Psoas muscle (tissue), 8 donors: Measurements from ENCODE around the gene GPR150. TPM values are rescaled to one million over a fixed set of nuclear protein-coding genes. Genes with fewer than 3 reads are reported as not detected.

Source experiments
- ATAC-seq, 4 donors: fragments of 200-7000 bp; cut with Tn5 transposase; one replicate each; pipeline ENCODE4 v1.9.1; 2020; ENCODE audit warnings: moderate library complexity in 3 of 4, mild to moderate bottlenecking in 2 of 4
- DNase-seq, 2 donors: peaks; one replicate each; pipeline ENCODE4 v3.0.0-alpha.2; 2020
- H3K27ac ChIP-seq: fragments of 200-600 bp; one replicate; pipeline ENCODE4 v1.8.0; 2022
- H3K27me3 ChIP-seq, 3 donors: fragments of 200-600 bp in 1 of 3; one replicate each; pipeline versions ENCODE4 v1.6.1 to v1.8.0; 2013 to 2022; ENCODE audit warnings: low read length in 2 of 3, mild to moderate bottlenecking in 2 of 3, moderate library complexity in 1 of 3; ENCODE audit not compliant: insufficient read depth in 3 of 3
- H3K36me3 ChIP-seq, 2 donors: fragments of 200-600 bp in 1 of 2; one replicate each; pipeline versions ENCODE4 v1.6.1 to v1.8.0; 2013 to 2022; ENCODE audit warnings: low read depth in 1 of 2, mild to moderate bottlenecking in 1 of 2, moderate library complexity in 1 of 2; ENCODE audit not compliant: insufficient read depth in 1 of 2
- H3K4me1 ChIP-seq: fragments of 200-600 bp; one replicate; pipeline ENCODE4 v1.8.0; 2022
- H3K4me3 ChIP-seq: fragments of 200-600 bp; one replicate; pipeline ENCODE4 v1.8.0; 2022; ENCODE audit warnings: mild to moderate bottlenecking
- H3K9me3 ChIP-seq: fragments of 200-600 bp; one replicate; pipeline ENCODE4 v1.8.0; 2022
- CTCF ChIP-seq: fragments of 200-600 bp; IDR thresholded peaks from one replicate; pipeline ENCODE4 v1.8.0; 2022; ENCODE audit warnings: antibody characterized with exemption
- WGBS, 3 donors: extraction: QIAGEN DNeasy Blood & Tissue Kit; methylation state at CpG; one replicate each; pipeline versions ENCODE4 v1.1.6 to v1.1.7; 2013; 5-methylcytosine and 5-hydroxymethylcytosine counted together
- intact Hi-C, 2 donors: fragments of 100-400 bp; cut with DNase I; formaldehyde crosslinking; loops; one replicate each; pipeline versions ENCODE4 v1.11.0 to v1.14.2; 2022
- polyA plus RNA-seq, 3 donors: library from polyadenylated mRNA; stranded (reverse); fragments of 200-250 nt; gene quantifications; one replicate each; pipeline ENCODE4 v1.2.3, GENCODE V29; 2013
- total RNA-seq, 4 donors: library from RNA; stranded (reverse); fragmentation: NEBNext Ultra II Directional in 2 of 4; extraction: Animal tissue kit (Norgen Biotek cat#: 25700) in 2 of 4; gene quantifications; one replicate each; pipeline versions ENCODE4 v1.2.1 to v1.2.4, GENCODE V29; 2021 to 2023
- donor health status: healthy with polysubstance abuse.
- donor health status: DM: no; HTN: no; CAD: no; lungs with moderate emphysema.
- donor health status: Bipolar disorder and iron deficiency.
- donor health status: healthy.
- donor health status: DM: yes; HTN: yes; CAD: no.
- donor health status: DM: no; HTN: no; CAD: no.
- donor health status: DM: no; HTN: no; CAD: no.
- donor health status: DM: yes; HTN: yes; CAD: no.

GPR150 gene
- total and polyA plus RNA-seq, 7 donors, result 0.10 to 0.64 (median 0.29) TPM; not detected in 2

- H3K4me3 ChIP-seq, result no peak overlapping the region
- WGBS, 3 donors, result 85 to 90% (median 89%) methylated on average over 2 of the region's 2 CpGs
- H3K4me1 ChIP-seq, result peaks cover 4% of the 10 kb centered on the region
- H3K27me3 ChIP-seq, result no peaks in the 10 kb centered on the region
- intact Hi-C loops, result no loop called here
- ATAC-seq, result no peak
- DNase-seq, result no peak
- no peaks in the 10 kb centered on the region for H3K9me3 ChIP-seq
- peaks cover 0 to 19% of the 10 kb centered on the region in 2 donors for H3K36me3 ChIP-seq
- no peak overlapping the region for H3K27ac ChIP-seq
- no peak for TF ChIP-seq CTCF
Observed at GRCh38 chr5:95660060-95660459, 40.2 kb downstream of the GPR150 start.

- TF ChIP-seq CTCF, result no peak
- H3K27me3 ChIP-seq, result no peaks in the 10 kb centered on the region
- DNase-seq, result no peak
Observed at GRCh38 chr5:95662946-95663345, 43.1 kb downstream of the GPR150 start.

GRCh38 chr5:95664204-95664786 is 44.4 kb downstream of the GPR150 start:
- no peak overlapping the region for H3K4me3 ChIP-seq
- WGBS, 3 donors, result 11 to 24% (median 12%) methylated on average over 3 of the region's 3 CpGs
- ATAC-seq (peak in 3 of 4 donors; percentile 36 to 68 (median 48)), DNase-seq (no peak)
- H3K9me3 ChIP-seq, result no peaks in the 10 kb centered on the region
- no peak overlapping the region for H3K27ac ChIP-seq
- peaks cover 8% of the 10 kb centered on the region for H3K4me1 ChIP-seq
- H3K27me3 ChIP-seq, result no peaks in the 10 kb centered on the region
- no peaks in the 10 kb centered on the region for H3K36me3 ChIP-seq
- intact Hi-C loops, result no loop called here
- peak; percentile 81 for TF ChIP-seq CTCF

More at GRCh38 chr5:95662946-95663345, 43.1 kb downstream of the GPR150 start:
- H3K36me3 ChIP-seq, result peaks cover 0 to 4% of the 10 kb centered on the region in 2 donors
- H3K9me3 ChIP-seq, result no peaks in the 10 kb centered on the region
- H3K4me3 ChIP-seq, result no peak overlapping the region
- no peak for ATAC-seq
- intact Hi-C loops, result no loop called here
- H3K27ac ChIP-seq, result no peak overlapping the region
- peaks cover 4% of the 10 kb centered on the region for H3K4me1 ChIP-seq

GRCh38 chr5:95667061-95667618 is 47.3 kb downstream of the GPR150 start:
- Histone ChIP-seq H3K4me3 (no peak overlapping the region), H3K36me3 (no peaks in the 10 kb centered on the region), H3K4me1 (peaks cover 20% of the 10 kb centered on the region), H3K27me3 (no peaks in the 10 kb centered on the region), H3K9me3 (no peaks in the 10 kb centered on the region), H3K27ac (no peak overlapping the region)
- DNase-seq, result no peak
- ATAC-seq, result no peak
- intact Hi-C loops, result loop anchor here (5.0 kb wide), 3 partner anchors 65 to 180 kb away; partner anchors contain the start of gene RHOBTB3 (in 1 of the 2)
- WGBS, 3 donors, result 70 to 80% (median 75%) methylated on average over 4 of the region's 4 CpGs
- no peak for TF ChIP-seq CTCF

- DNase-seq (no peak), ATAC-seq (no peak)
- H3K36me3 ChIP-seq, result no peaks in the 10 kb centered on the region
- intact Hi-C loops, result loop anchor here (2.0 to 5.0 kb wide), 4 partner anchors 63 to 180 kb away; partner anchors contain the start of gene RHOBTB3 (in 2 of the 2)
- H3K27me3 ChIP-seq, result no peaks in the 10 kb centered on the region
- no peaks in the 10 kb centered on the region for H3K9me3 ChIP-seq
- TF ChIP-seq CTCF, result no peak
- H3K27ac ChIP-seq, result no peak overlapping the region
- peaks cover 20% of the 10 kb centered on the region for H3K4me1 ChIP-seq
- H3K4me3 ChIP-seq, result no peak overlapping the region
Observed at GRCh38 chr5:95667678-95668077, 47.8 kb downstream of the GPR150 start.
